H54 (cell line): Measurements from ENCODE around the gene TLL1.
A peak's percentile ranks its signal among the peaks of the same experiment; 100 is the strongest.

Experiments
- DNase-seq: peaks from one replicate; pipeline ENCODE4 v3.0.0; 2011; ENCODE audit warnings: low spot score, mixed read lengths; ENCODE audit not compliant: insufficient read length
- FAIRE-seq: peaks from 3 replicates; lab custom pipeline; 2011; peaks lifted over from hg19 to GRCh38; lab: Jason Lieb, UNC
- POLR2A ChIP-seq: IDR thresholded peaks from 2 replicates; pipeline ENCODE4 v1.6.1; 2011; ENCODE audit warnings: low read depth, mild to moderate bottlenecking, low read length

The TLL1 gene

GRCh38 chr4:166143227-166143626 lies 270.2 kb downstream of the TLL1 start:
- TF ChIP-seq POLR2A: no peak
- no peak for FAIRE-seq
- DNase-seq: peak; percentile 4

- DNase-seq: no peak
- TF ChIP-seq POLR2A: no peak
- no peak for FAIRE-seq
Observed at GRCh38 chr4:166144607-166145006, 271.6 kb downstream of the TLL1 start.

GRCh38 chr4:166146806-166147540 lies 273.9 kb downstream of the TLL1 start:
- DNase-seq (no peak), FAIRE-seq (no peak)
- no peak for TF ChIP-seq POLR2A
